ENCODE measurements around the gene NCBP1. TPM values are rescaled to one million over a fixed set of nuclear protein-coding genes. Genes with fewer than 3 reads are reported as not detected.

Gene NCBP1
- total and polyA plus RNA-seq, 9 of the 15 experiments (the other 6 are each of a cell fraction or from before 2014, with no cell fraction given): 29.4 to 69.7 (median 57.5) TPM

- peak; percentile 85 for TF ChIP-seq MGA (IDR thresholded peaks at IDR 0.05)
- no peak for TF ChIP-seq SNAPC5 (CRISPR knock-in tag; IDR thresholded peaks at IDR 0.05)
- TF ChIP-seq PRPF4 (IDR thresholded peaks at IDR 0.05; ENCODE audit: insufficient read depth, low read depth, low read length, poor library complexity, severe bottlenecking): no peak
- no peak for TF ChIP-seq KAT8 (IDR thresholded peaks at IDR 0.05; ENCODE audit: low read depth)
- TF ChIP-seq SAFB2 (IDR thresholded peaks at IDR 0.05; ENCODE audit: borderline replicate concordance, low read depth, low read length, severe bottlenecking): no peak
- peak; percentile 65; the same call in 1 of the 2 replicates for TF ChIP-seq HDAC2 (IDR thresholded peaks at IDR 0.05)
- no peak for TF ChIP-seq MYNN (IDR thresholded peaks at IDR 0.05)
- TF ChIP-seq MYNN (CRISPR knock-in tag; IDR thresholded peaks at IDR 0.05): no peak
- no peak for TF ChIP-seq ARID2 (IDR thresholded peaks at IDR 0.05)
- no peak for TF ChIP-seq SFPQ (IDR thresholded peaks at IDR 0.05; ENCODE audit: low read depth, low read length)
- TF ChIP-seq CREB3 (tag; conservative IDR thresholded peaks at IDR 0.05; ENCODE audit: low read depth): no peak
- no peak; the same call in 1 of the 2 replicates for TF ChIP-seq TAL1 (IDR thresholded peaks at IDR 0.05)
- TF ChIP-seq EGR1 (conservative IDR thresholded peaks at IDR 0.05): peak; percentile 89
These were observed at the start of gene NCBP1, which contains the start of gene TSTD2 (continued) for GRCh38 chr9:97632985-97633858.
